ENCODE measurements around the gene KIF9. TPM values are rescaled to one million over a fixed set of nuclear protein-coding genes. Genes with fewer than 3 reads are reported as not detected.
A peak's percentile ranks its signal among the peaks of the same experiment; 100 is the strongest.

Gene KIF9
- total RNA-seq (2021; ENCODE audit: unreplicated experiment) (8.9 TPM), Bru-seq, nascent RNA (percentile 42 among the genes with signal in this experiment), BruChase-seq, experiment 1, labeled RNA remaining after a 2-hour chase (percentile 37 among the genes with signal in this experiment), BruChase-seq, experiment 2, labeled RNA remaining after a 6-hour chase (percentile 37 among the genes with signal in this experiment)
- 14.7 TPM for polyA plus RNA-seq (2012; ENCODE audit: insufficient read length)
- long read RNA-seq, transcript KIF9-205 (3 exons, 633 nt): major isoform, 5 of 16 reads
- long read RNA-seq, partial matches to known transcripts: 4 of 16 reads
- long read RNA-seq, other reads (novel, unspliced or antisense): 7 of 16 reads

GRCh38 chr3:47282424-47283192 lies at the start of gene KIF9, which contains the start of gene KLHL18:
Gene KIF9 (minus strand): TSS chr3:47282799. CDS start chr3:47277374, 5,425 bp downstream.
Gene KLHL18 (plus strand): TSS chr3:47282944. CDS start chr3:47282966, 22 bp downstream.
- Histone ChIP-seq H3K27ac (ENCODE audit: low read length) (peak within 1 kb of the TSS; percentile 90), H3K27me3 (ENCODE audit: control insufficient read depth, insufficient read depth, low read length) (no peaks in the 10 kb centered on the region), H3K36me3 (ENCODE audit: control insufficient read depth, insufficient read depth, low read length) (peaks cover 3% of the 10 kb centered on the region; the same call in 1 of the 2 replicates), H3K4me1 (ENCODE audit: control insufficient read depth, insufficient read depth, low read length) (peaks cover 6% of the 10 kb centered on the region; the same call in 1 of the 2 replicates), H3K4me3 (ENCODE audit: low read depth in 2 of 2, low read length in 2 of 2) (peak within 1 kb of the TSS; percentile 91 to 94), H3K9me3 (ENCODE audit: control insufficient read depth, insufficient read depth, low read depth, low read length) (no peaks in the 10 kb centered on the region)
- intact Hi-C loops (cut with micrococcal nuclease; ENCODE audit: unreplicated experiment) (no loop called here), in situ Hi-C loops (cut with HindIII; ENCODE audit: low pct_unique_long_range_greater_than_20kb, low sequenced_read_pairs) (no loop called here)
- ChIA-PET CTCF (no interaction called here), POLR2A (interaction anchor here (0.5 to 0.6 kb wide), 3 partner anchors 267 to 1099 kb away, joined by 5 to 7 read pairs (median 5); no protein-coding TSS in a partner anchor)
- no TSS peak for BruUV-seq (replicated peaks)
- TF ChIP-seq SIN3A (IDR thresholded peaks at IDR 0.05; ENCODE audit: borderline replicate concordance, insufficient read depth, low read depth, low read length): peak; percentile 99
- TF ChIP-seq TCF7L2 (IDR thresholded peaks at IDR 0.05; ENCODE audit: low read depth, low read length): peak; percentile 77
- TF ChIP-seq CTCF (IDR thresholded peaks at IDR 0.05): no peak
- TF ChIP-seq POLR2AphosphoS5 (IDR thresholded peaks at IDR 0.05; ENCODE audit: low read depth, low read length): peak; percentile 67
- TF ChIP-seq REST (IDR thresholded peaks at IDR 0.05; ENCODE audit: insufficient read depth in 1 of 2, low read depth in 2 of 2, low read length in 1 of 2): 0 out of 4 replicates have a peak, but pooled peaks of 1 of the 2 experiments have one; percentile 47
- peak; percentile 74 for DNase-seq (ENCODE audit: low read depth, low spot score)
- peak; percentile 94 for ATAC-seq

- POLR2A ChIA-PET: no interaction called here
- H3K36me3 ChIP-seq (ENCODE audit: control insufficient read depth, insufficient read depth, low read length): no peaks in the 10 kb centered on the region
- TF ChIP-seq CTCF (IDR thresholded peaks at IDR 0.05) (peak; percentile 73), SIN3A (IDR thresholded peaks at IDR 0.05; ENCODE audit: borderline replicate concordance, insufficient read depth, low read depth, low read length) (no peak)
- no peaks in the 10 kb centered on the region for H3K4me1 ChIP-seq (ENCODE audit: control insufficient read depth, insufficient read depth, low read length)
- H3K9me3 ChIP-seq (ENCODE audit: control insufficient read depth, insufficient read depth, low read depth, low read length): no peaks in the 10 kb centered on the region
- DNase-seq (ENCODE audit: low read depth, low spot score): peak; percentile 42
- no peak overlapping the region for H3K27ac ChIP-seq (ENCODE audit: low read length)
- CTCF ChIA-PET: interaction anchor here (0.7 to 1.0 kb wide), 2 partner anchors 9 to 72 kb away, joined by 4 to 5 read pairs; no protein-coding TSS in a partner anchor
- no TSS peak for BruUV-seq (replicated peaks)
- intact Hi-C loops (cut with micrococcal nuclease; ENCODE audit: unreplicated experiment) (loop anchor here (2.0 kb wide), 1 partner anchor 74 kb away; no protein-coding TSS in a partner anchor), in situ Hi-C loops (cut with HindIII; ENCODE audit: low pct_unique_long_range_greater_than_20kb, low sequenced_read_pairs) (no loop called here)
- H3K27me3 ChIP-seq (ENCODE audit: control insufficient read depth, insufficient read depth, low read length): no peaks in the 10 kb centered on the region
- H3K4me3 ChIP-seq (ENCODE audit: low read depth in 2 of 2, low read length in 2 of 2): no peak overlapping the region
- ATAC-seq: peak; percentile 87
These were observed 41.8 kb upstream of the KIF9 start for GRCh38 chr3:47324278-47324865.
